ENCODE results near the gene RPP40.

Gene RPP40

GRCh38 chr6:4953440-4953839 lies 50.4 kb downstream of the RPP40 start:
- Histone ChIP-seq H3K27me3 (ENCODE audit: insufficient read depth, poor library complexity, severe bottlenecking) (no peaks in the 10 kb centered on the region), H3K9me3 (ENCODE audit: severe bottlenecking) (no peaks in the 10 kb centered on the region), H3K36me3 (ENCODE audit: low read depth) (peaks cover 42% of the 10 kb centered on the region), H3K4me1 (ENCODE audit: insufficient read depth, poor library complexity, severe bottlenecking) (no peaks in the 10 kb centered on the region), H3K27ac (ENCODE audit: poor library complexity, severe bottlenecking) (no peak overlapping the region), H3K4me3 (ENCODE audit: severe bottlenecking) (no peak overlapping the region)
- DNase-seq (ENCODE audit: low spot score): no peak
- TF ChIP-seq CTCF (IDR thresholded peaks at IDR 0.05; ENCODE audit: poor library complexity, severe bottlenecking): no peak
- no peak for ATAC-seq (ENCODE audit: low read depth)

GRCh38 chr6:4950836-4951533 lies 52.9 kb downstream of the RPP40 start:
- Histone ChIP-seq H3K9me3 (ENCODE audit: severe bottlenecking) (no peaks in the 10 kb centered on the region), H3K36me3 (ENCODE audit: low read depth) (peaks cover 42% of the 10 kb centered on the region), H3K4me1 (ENCODE audit: insufficient read depth, poor library complexity, severe bottlenecking) (no peaks in the 10 kb centered on the region), H3K27me3 (ENCODE audit: insufficient read depth, poor library complexity, severe bottlenecking) (no peaks in the 10 kb centered on the region), H3K4me3 (ENCODE audit: severe bottlenecking) (no peak overlapping the region), H3K27ac (ENCODE audit: poor library complexity, severe bottlenecking) (no peak overlapping the region)
- ATAC-seq (ENCODE audit: low read depth) (peak; percentile 51; the same call in 1 of the 3 replicates), DNase-seq (ENCODE audit: low spot score) (no peak)
- TF ChIP-seq CTCF (IDR thresholded peaks at IDR 0.05; ENCODE audit: poor library complexity, severe bottlenecking): no peak

GRCh38 chr6:4950076-4950475 lies 53.8 kb downstream of the RPP40 start:
- Histone ChIP-seq H3K36me3 (ENCODE audit: low read depth) (peaks cover 38% of the 10 kb centered on the region), H3K4me3 (ENCODE audit: severe bottlenecking) (no peak overlapping the region), H3K9me3 (ENCODE audit: severe bottlenecking) (no peaks in the 10 kb centered on the region), H3K27ac (ENCODE audit: poor library complexity, severe bottlenecking) (no peak overlapping the region), H3K4me1 (ENCODE audit: insufficient read depth, poor library complexity, severe bottlenecking) (no peaks in the 10 kb centered on the region), H3K27me3 (ENCODE audit: insufficient read depth, poor library complexity, severe bottlenecking) (no peaks in the 10 kb centered on the region)
- no peak for ATAC-seq (ENCODE audit: low read depth)
- TF ChIP-seq CTCF (IDR thresholded peaks at IDR 0.05; ENCODE audit: poor library complexity, severe bottlenecking): no peak
- no peak for DNase-seq (ENCODE audit: low spot score)

GRCh38 chr6:4948781-4949450 lies 54.9 kb downstream of the RPP40 start:
- DNase-seq (ENCODE audit: low spot score) (no peak), ATAC-seq (ENCODE audit: low read depth) (no peak)
- no peak overlapping the region for H3K27ac ChIP-seq (ENCODE audit: poor library complexity, severe bottlenecking)
- H3K4me1 ChIP-seq (ENCODE audit: insufficient read depth, poor library complexity, severe bottlenecking): no peaks in the 10 kb centered on the region
- H3K4me3 ChIP-seq (ENCODE audit: severe bottlenecking): no peak overlapping the region
- H3K36me3 ChIP-seq (ENCODE audit: low read depth): peaks cover 30% of the 10 kb centered on the region
- no peak for TF ChIP-seq CTCF (IDR thresholded peaks at IDR 0.05; ENCODE audit: poor library complexity, severe bottlenecking)
- no peaks in the 10 kb centered on the region for H3K9me3 ChIP-seq (ENCODE audit: severe bottlenecking)
- H3K27me3 ChIP-seq (ENCODE audit: insufficient read depth, poor library complexity, severe bottlenecking): no peaks in the 10 kb centered on the region

- ATAC-seq (ENCODE audit: low read depth) (no peak), DNase-seq (ENCODE audit: low spot score) (no peak)
- TF ChIP-seq CTCF (IDR thresholded peaks at IDR 0.05; ENCODE audit: poor library complexity, severe bottlenecking): no peak
- no peak overlapping the region for H3K4me3 ChIP-seq (ENCODE audit: severe bottlenecking)
- H3K27me3 ChIP-seq (ENCODE audit: insufficient read depth, poor library complexity, severe bottlenecking): no peaks in the 10 kb centered on the region
- peaks cover 25% of the 10 kb centered on the region for H3K36me3 ChIP-seq (ENCODE audit: low read depth)
- H3K9me3 ChIP-seq (ENCODE audit: severe bottlenecking): no peaks in the 10 kb centered on the region
- H3K4me1 ChIP-seq (ENCODE audit: insufficient read depth, poor library complexity, severe bottlenecking): peaks cover under 1% of the 10 kb centered on the region
- no peak overlapping the region for H3K27ac ChIP-seq (ENCODE audit: poor library complexity, severe bottlenecking)
Measured at GRCh38 chr6:4947716-4948115, 56.1 kb downstream of the RPP40 start.
